GM18517 (cell line): ENCODE data around the gene NAALADL1.
A peak's percentile ranks its signal among the peaks of the same experiment; 100 is the strongest.
"Not testable (repeated sequence)": the region's sequence is repeated elsewhere in the genome, so short reads cannot be mapped to it uniquely, and the experiment has no call there.

Experiments used
- ATAC-seq: cut with Tn5 transposase; IDR thresholded peaks from one replicate; pipeline ENCODE4 v1.9.1; 2021; ENCODE audit warnings: mild to moderate bottlenecking, moderate library complexity; ENCODE audit not compliant: unreplicated experiment

Gene NAALADL1

GRCh38 chr11:65051398-65051858, 6.9 kb downstream of the NAALADL1 start:
- no peak for ATAC-seq

GRCh38 chr11:65047581-65048422, 10.6 kb downstream of the NAALADL1 start:
- no peak for ATAC-seq

- no peak for ATAC-seq
Measured at GRCh38 chr11:65045728-65046127, 12.6 kb downstream of the NAALADL1 start.

GRCh38 chr11:65045061-65045460, 13.3 kb downstream of the NAALADL1 start:
- no peak for ATAC-seq

- no peak for ATAC-seq
Measured at GRCh38 chr11:65043881-65044501, 14.4 kb downstream of the NAALADL1 start.

- ATAC-seq = no peak
Measured at GRCh38 chr11:65042891-65043290, 15.5 kb downstream of the NAALADL1 start.

- ATAC-seq = peak; percentile 86
Measured at GRCh38 chr11:65040847-65041622, 17.3 kb downstream of the NAALADL1 start, which contains the start of gene SAC3D1. TSS of gene SAC3D1 (plus strand) at chr11:65041210. CDS start at chr11:65041293, 83 bp downstream.

GRCh38 chr11:65040520-65040846, 17.9 kb downstream of the NAALADL1 start:
- ATAC-seq = no peak

- no peak for ATAC-seq
Measured at GRCh38 chr11:65036931-65037330, 21.4 kb downstream of the NAALADL1 start.

- no peak for ATAC-seq
Measured at GRCh38 chr11:65035579-65035978, 22.8 kb downstream of the NAALADL1 start.

GRCh38 chr11:65034423-65034822, 23.9 kb downstream of the NAALADL1 start:
- no peak for ATAC-seq

GRCh38 chr11:65032216-65032615, 26.1 kb downstream of the NAALADL1 start:
- ATAC-seq = no peak

- ATAC-seq = peak; percentile 92
Measured at GRCh38 chr11:65027213-65028067, 30.9 kb downstream of the NAALADL1 start, which contains the start of gene SNX15. TSS of gene SNX15 (plus strand) at chr11:65027439. CDS start at chr11:65027538, 99 bp downstream.

GRCh38 chr11:65026810-65027209, 31.5 kb downstream of the NAALADL1 start:
- no peak for ATAC-seq

- ATAC-seq = not testable (repeated sequence)
Measured at GRCh38 chr11:65023502-65023901, 34.9 kb downstream of the NAALADL1 start.

- ATAC-seq = no peak
Measured at GRCh38 chr11:65021509-65021908, 36.8 kb downstream of the NAALADL1 start.

- no peak for ATAC-seq
Measured at GRCh38 chr11:65021003-65021402, 37.4 kb downstream of the NAALADL1 start.

GRCh38 chr11:65019824-65020223, 38.5 kb downstream of the NAALADL1 start:
- ATAC-seq = no peak

- no peak for ATAC-seq
Measured at GRCh38 chr11:65017937-65018336, 40.4 kb downstream of the NAALADL1 start.

GRCh38 chr11:65016705-65017104, 41.6 kb downstream of the NAALADL1 start:
- no peak for ATAC-seq
